GM23338 (cell line): ENCODE data around the gene MAPRE2. TPM values are rescaled to one million over a fixed set of nuclear protein-coding genes. Genes with fewer than 3 reads are reported as not detected.
A peak's percentile ranks its signal among the peaks of the same experiment; 100 is the strongest.

ENCODE experiments used
- ATAC-seq: fragments of 200-7000 bp; cut with Tn5 transposase; 3 replicates; pipeline ENCODE4 v1.9.1; 2020
- DNase-seq: peaks from one replicate; pipeline ENCODE4 v3.0.0-alpha.2; 2015; ENCODE audit warnings: low spot score
- H2AFZ ChIP-seq: fragments of 200-600 bp; sonication (generic); 2 replicates; pipeline ENCODE4 v1.8.0; 2016; ENCODE audit warnings: antibody characterized with exemption, mild to moderate bottlenecking, moderate library complexity
- H3F3A ChIP-seq: fragments of 200-600 bp; sonication (generic); replicated peaks from 2 replicates; pipeline ENCODE4 v1.8.0; 2017; ENCODE audit warnings: antibody characterized with exemption, mixed run types, low read depth
- H3K27ac ChIP-seq: fragments of 200-600 bp; sonication (generic); 2 replicates; pipeline ENCODE4 v1.6.1; 2016; ENCODE audit warnings: low read depth
- H3K27me3 ChIP-seq: fragments of 200-600 bp; sonication (generic); 2 replicates; pipeline ENCODE4 v1.8.0; 2016; ENCODE audit warnings: mild to moderate bottlenecking, mixed run types, moderate library complexity; ENCODE audit not compliant: insufficient read depth
- H3K36me3 ChIP-seq: fragments of 200-600 bp; sonication (generic); 2 replicates; pipeline ENCODE4 v1.8.0; 2016; ENCODE audit warnings: mild to moderate bottlenecking; ENCODE audit not compliant: insufficient read depth
- H3K4me1 ChIP-seq: fragments of 200-600 bp; sonication (generic); 2 replicates; pipeline ENCODE4 v1.8.0; 2016; ENCODE audit warnings: mild to moderate bottlenecking, moderate library complexity; ENCODE audit not compliant: insufficient read depth
- H3K4me2 ChIP-seq: fragments of 200-600 bp; sonication (generic); 2 replicates; pipeline ENCODE4 v1.7.1; 2017; ENCODE audit warnings: mixed run types
- H3K4me3 ChIP-seq: fragments of 200-600 bp; sonication (generic); 2 replicates; pipeline ENCODE4 v1.6.1; 2016; ENCODE audit warnings: mixed run types
- H3K79me2 ChIP-seq: fragments of 200-600 bp; sonication (generic); replicated peaks from 2 replicates; pipeline ENCODE4 v1.8.0; 2017; ENCODE audit warnings: mild to moderate bottlenecking; ENCODE audit not compliant: insufficient read depth
- H3K9me2 ChIP-seq: fragments of 200-600 bp; sonication (generic); 2 replicates; pipeline ENCODE4 v1.8.0; 2017; ENCODE audit not compliant: insufficient read depth
- H4K20me1 ChIP-seq: fragments of 200-600 bp; sonication (generic); replicated peaks from 2 replicates; pipeline ENCODE4 v1.8.0; 2017; ENCODE audit warnings: mild to moderate bottlenecking; ENCODE audit not compliant: insufficient read depth
- H3K27ac Mint-ChIP-seq: 2 replicates; pipeline ENCODE4 v1.8.0; 2020; ENCODE audit warnings: inconsistent platforms, mild to moderate bottlenecking, moderate library complexity, mixed read lengths
- H3K27me3 Mint-ChIP-seq: 3 replicates; pipeline ENCODE4 v1.8.0; 2022; ENCODE audit warnings: low read depth, mild to moderate bottlenecking, moderate library complexity, mixed read lengths, inconsistent platforms; ENCODE audit not compliant: insufficient read depth, poor library complexity
- H3K36me3 Mint-ChIP-seq: 3 replicates; pipeline ENCODE4 v1.8.0; 2021; ENCODE audit warnings: low read depth, mild to moderate bottlenecking, inconsistent platforms, moderate library complexity, mixed read lengths
- H3K4me1 Mint-ChIP-seq: 3 replicates; pipeline ENCODE4 v1.8.0; 2020; ENCODE audit warnings: mild to moderate bottlenecking, inconsistent platforms, mixed read lengths
- H3K4me3 Mint-ChIP-seq: 3 replicates; pipeline ENCODE4 v1.8.0; 2021; ENCODE audit warnings: moderate library complexity, mild to moderate bottlenecking, inconsistent platforms, mixed read lengths
- H3K9me3 Mint-ChIP-seq: 3 replicates; pipeline ENCODE4 v1.8.0; 2020; ENCODE audit warnings: moderate library complexity, mild to moderate bottlenecking, inconsistent platforms, mixed read lengths
- CREB1 ChIP-seq: fragments of 250-450 bp; sonication (Bioruptor Pico); IDR thresholded peaks from 2 replicates; pipeline ENCODE4 v1.5.0; 2020; ENCODE audit warnings: low read depth, mild to moderate bottlenecking, moderate library complexity
- NANOG ChIP-seq: IDR thresholded peaks from 2 replicates; pipeline ENCODE4 v1.6.1; 2016; ENCODE audit warnings: antibody characterized with exemption, borderline replicate concordance
- ZNF114 ChIP-seq: fragments of 250-450 bp; sonication (Bioruptor Pico); IDR thresholded peaks from 2 replicates; pipeline ENCODE4 v1.5.0; 2020; ENCODE audit warnings: mild to moderate bottlenecking, moderate library complexity
- ZNF331 ChIP-seq: fragments of 250-450 bp; sonication (Bioruptor Pico); IDR thresholded peaks from 2 replicates; pipeline ENCODE4 v1.5.0; 2020; ENCODE audit warnings: low read depth, mild to moderate bottlenecking, moderate library complexity
- polyA plus RNA-seq: library from polyadenylated mRNA; unstranded; fragments of >200 nt; fragmentation: Nextera tagmentation; extraction: Ambion mirVana; gene quantifications from 2 replicates; pipeline ENCODE4 v1.2.1, GENCODE V29; 2016
- total RNA-seq: library from RNA; depleted of rRNA; stranded (reverse); fragments of >200 nt; shearing (Covaris generic); gene quantifications from 2 replicates; pipeline ENCODE4 v1.2.3, GENCODE V29; 2014
- TF ChIP-seq, protein P1 (sequence below): IDR thresholded peaks from one replicate; pipeline ENCODE4 v1.6.1; 2018; ENCODE audit warnings: antibody characterized with exemption; ENCODE audit not compliant: unreplicated experiment
- TF ChIP-seq, protein P2 (sequence below): fragments of 250-450 bp; sonication (Bioruptor Pico); IDR thresholded peaks from 2 replicates; pipeline ENCODE4 v1.5.0; 2020; ENCODE audit warnings: mild to moderate bottlenecking, moderate library complexity
- TF ChIP-seq, protein P3 (sequence below): IDR thresholded peaks from 2 replicates; pipeline ENCODE4 v1.6.1; 2016; ENCODE audit warnings: antibody characterized with exemption

MAPRE2 gene
- total and polyA plus RNA-seq, 2 experiments from 2014 or later = 17.8 to 40.4 TPM

DNA sequence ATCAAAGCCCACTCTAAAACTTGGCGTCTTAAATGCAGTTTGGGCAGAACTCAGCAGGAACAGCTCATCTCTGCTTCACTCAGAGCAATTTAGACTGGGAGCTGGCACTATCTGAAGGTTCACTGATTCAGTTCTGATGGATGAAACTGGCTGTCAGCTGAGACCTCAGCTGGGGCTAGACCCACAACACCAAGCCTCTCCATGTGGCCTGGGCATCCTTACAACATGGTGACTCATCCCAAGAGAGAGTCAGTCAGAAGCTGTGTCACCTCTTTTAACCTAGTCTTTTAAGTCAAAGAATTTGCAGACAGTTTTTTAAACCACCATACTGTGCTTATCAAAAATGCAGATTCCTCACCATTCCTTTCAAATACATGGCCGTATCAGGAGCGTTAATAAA is 137.0 kb downstream of the MAPRE2 start (continued):
- TF ChIP-seq, protein P1, sequence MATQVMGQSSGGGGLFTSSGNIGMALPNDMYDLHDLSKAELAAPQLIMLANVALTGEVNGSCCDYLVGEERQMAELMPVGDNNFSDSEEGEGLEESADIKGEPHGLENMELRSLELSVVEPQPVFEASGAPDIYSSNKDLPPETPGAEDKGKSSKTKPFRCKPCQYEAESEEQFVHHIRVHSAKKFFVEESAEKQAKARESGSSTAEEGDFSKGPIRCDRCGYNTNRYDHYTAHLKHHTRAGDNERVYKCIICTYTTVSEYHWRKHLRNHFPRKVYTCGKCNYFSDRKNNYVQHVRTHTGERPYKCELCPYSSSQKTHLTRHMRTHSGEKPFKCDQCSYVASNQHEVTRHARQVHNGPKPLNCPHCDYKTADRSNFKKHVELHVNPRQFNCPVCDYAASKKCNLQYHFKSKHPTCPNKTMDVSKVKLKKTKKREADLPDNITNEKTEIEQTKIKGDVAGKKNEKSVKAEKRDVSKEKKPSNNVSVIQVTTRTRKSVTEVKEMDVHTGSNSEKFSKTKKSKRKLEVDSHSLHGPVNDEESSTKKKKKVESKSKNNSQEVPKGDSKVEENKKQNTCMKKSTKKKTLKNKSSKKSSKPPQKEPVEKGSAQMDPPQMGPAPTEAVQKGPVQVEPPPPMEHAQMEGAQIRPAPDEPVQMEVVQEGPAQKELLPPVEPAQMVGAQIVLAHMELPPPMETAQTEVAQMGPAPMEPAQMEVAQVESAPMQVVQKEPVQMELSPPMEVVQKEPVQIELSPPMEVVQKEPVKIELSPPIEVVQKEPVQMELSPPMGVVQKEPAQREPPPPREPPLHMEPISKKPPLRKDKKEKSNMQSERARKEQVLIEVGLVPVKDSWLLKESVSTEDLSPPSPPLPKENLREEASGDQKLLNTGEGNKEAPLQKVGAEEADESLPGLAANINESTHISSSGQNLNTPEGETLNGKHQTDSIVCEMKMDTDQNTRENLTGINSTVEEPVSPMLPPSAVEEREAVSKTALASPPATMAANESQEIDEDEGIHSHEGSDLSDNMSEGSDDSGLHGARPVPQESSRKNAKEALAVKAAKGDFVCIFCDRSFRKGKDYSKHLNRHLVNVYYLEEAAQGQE = no peak
- TF ChIP-seq ZNF114 = no peak
- TF ChIP-seq NANOG = no peak

DNA sequence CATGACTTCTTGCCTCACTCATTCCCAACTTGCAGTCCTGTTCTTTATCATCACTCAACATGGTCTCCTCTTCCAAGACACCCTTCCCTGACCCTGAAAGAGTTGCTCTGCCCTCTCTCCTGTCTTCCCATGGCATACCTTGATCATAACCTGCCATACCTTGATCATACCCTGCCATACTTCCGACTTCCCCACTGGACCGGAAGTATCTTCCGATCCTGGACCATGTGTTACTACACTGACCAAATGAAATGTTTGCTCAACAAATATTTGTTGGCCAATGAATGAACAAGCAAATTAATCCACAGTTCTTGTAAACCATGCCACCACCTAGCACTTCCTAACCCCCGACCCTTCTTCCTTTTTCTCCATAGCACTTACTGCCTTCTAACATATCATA is 138.7 kb downstream of the MAPRE2 start:
- ATAC-seq = no peak
- no peaks in the 10 kb centered on the region for H3K27me3 Mint-ChIP-seq
- H3K79me2 ChIP-seq = no peaks in the 10 kb centered on the region

More for the DNA sequence above, 138.7 kb downstream of the MAPRE2 start:
- H3K27me3 ChIP-seq = no peaks in the 10 kb centered on the region
- no peak overlapping the region for H3K27ac ChIP-seq
- H2AFZ ChIP-seq = peak overlapping the region; percentile 76; the same call in 1 of the 2 replicates
- H3K4me3 Mint-ChIP-seq = no peak overlapping the region
- no peak overlapping the region for H3K4me3 ChIP-seq
- H3K36me3 Mint-ChIP-seq = peaks cover 4% of the 10 kb centered on the region; the same call in 2 of the 3 replicates
- H3K4me1 ChIP-seq = no peaks in the 10 kb centered on the region
- H3K27ac Mint-ChIP-seq = no peak overlapping the region
- TF ChIP-seq ZNF331 (CRISPR knock-in tag) (no peak), CREB1 (CRISPR knock-in tag) (no peak), ZNF114 (no peak)
- TF ChIP-seq, protein P2, sequence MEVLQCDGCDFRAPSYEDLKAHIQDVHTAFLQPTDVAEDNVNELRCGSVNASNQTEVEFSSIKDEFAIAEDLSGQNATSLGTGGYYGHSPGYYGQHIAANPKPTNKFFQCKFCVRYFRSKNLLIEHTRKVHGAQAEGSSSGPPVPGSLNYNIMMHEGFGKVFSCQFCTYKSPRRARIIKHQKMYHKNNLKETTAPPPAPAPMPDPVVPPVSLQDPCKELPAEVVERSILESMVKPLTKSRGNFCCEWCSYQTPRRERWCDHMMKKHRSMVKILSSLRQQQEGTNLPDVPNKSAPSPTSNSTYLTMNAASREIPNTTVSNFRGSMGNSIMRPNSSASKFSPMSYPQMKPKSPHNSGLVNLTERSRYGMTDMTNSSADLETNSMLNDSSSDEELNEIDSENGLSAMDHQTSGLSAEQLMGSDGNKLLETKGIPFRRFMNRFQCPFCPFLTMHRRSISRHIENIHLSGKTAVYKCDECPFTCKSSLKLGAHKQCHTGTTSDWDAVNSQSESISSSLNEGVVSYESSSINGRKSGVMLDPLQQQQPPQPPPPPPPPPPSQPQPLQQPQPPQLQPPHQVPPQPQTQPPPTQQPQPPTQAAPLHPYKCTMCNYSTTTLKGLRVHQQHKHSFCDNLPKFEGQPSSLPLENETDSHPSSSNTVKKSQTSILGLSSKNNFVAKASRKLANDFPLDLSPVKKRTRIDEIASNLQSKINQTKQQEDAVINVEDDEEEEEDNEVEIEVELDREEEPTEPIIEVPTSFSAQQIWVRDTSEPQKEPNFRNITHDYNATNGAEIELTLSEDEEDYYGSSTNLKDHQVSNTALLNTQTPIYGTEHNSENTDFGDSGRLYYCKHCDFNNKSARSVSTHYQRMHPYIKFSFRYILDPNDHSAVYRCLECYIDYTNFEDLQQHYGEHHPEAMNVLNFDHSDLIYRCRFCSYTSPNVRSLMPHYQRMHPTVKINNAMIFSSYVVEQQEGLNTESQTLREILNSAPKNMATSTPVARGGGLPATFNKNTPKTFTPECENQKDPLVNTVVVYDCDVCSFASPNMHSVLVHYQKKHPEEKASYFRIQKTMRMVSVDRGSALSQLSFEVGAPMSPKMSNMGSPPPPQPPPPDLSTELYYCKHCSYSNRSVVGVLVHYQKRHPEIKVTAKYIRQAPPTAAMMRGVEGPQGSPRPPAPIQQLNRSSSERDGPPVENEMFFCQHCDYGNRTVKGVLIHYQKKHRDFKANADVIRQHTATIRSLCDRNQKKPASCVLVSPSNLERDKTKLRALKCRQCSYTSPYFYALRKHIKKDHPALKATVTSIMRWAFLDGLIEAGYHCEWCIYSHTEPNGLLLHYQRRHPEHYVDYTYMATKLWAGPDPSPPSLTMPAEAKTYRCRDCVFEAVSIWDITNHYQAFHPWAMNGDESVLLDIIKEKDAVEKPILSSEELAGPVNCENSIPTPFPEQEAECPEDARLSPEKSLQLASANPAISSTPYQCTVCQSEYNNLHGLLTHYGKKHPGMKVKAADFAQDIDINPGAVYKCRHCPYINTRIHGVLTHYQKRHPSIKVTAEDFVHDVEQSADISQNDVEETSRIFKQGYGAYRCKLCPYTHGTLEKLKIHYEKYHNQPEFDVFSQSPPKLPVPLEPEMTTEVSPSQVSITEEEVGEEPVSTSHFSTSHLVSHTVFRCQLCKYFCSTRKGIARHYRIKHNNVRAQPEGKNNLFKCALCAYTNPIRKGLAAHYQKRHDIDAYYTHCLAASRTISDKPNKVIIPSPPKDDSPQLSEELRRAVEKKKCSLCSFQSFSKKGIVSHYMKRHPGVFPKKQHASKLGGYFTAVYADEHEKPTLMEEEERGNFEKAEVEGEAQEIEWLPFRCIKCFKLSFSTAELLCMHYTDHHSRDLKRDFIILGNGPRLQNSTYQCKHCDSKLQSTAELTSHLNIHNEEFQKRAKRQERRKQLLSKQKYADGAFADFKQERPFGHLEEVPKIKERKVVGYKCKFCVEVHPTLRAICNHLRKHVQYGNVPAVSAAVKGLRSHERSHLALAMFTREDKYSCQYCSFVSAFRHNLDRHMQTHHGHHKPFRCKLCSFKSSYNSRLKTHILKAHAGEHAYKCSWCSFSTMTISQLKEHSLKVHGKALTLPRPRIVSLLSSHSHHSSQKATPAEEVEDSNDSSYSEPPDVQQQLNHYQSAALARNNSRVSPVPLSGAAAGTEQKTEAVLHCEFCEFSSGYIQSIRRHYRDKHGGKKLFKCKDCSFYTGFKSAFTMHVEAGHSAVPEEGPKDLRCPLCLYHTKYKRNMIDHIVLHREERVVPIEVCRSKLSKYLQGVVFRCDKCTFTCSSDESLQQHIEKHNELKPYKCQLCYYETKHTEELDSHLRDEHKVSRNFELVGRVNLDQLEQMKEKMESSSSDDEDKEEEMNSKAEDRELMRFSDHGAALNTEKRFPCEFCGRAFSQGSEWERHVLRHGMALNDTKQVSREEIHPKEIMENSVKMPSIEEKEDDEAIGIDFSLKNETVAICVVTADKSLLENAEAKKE (CRISPR knock-in tag) = no peak
- TF ChIP-seq, protein P3, sequence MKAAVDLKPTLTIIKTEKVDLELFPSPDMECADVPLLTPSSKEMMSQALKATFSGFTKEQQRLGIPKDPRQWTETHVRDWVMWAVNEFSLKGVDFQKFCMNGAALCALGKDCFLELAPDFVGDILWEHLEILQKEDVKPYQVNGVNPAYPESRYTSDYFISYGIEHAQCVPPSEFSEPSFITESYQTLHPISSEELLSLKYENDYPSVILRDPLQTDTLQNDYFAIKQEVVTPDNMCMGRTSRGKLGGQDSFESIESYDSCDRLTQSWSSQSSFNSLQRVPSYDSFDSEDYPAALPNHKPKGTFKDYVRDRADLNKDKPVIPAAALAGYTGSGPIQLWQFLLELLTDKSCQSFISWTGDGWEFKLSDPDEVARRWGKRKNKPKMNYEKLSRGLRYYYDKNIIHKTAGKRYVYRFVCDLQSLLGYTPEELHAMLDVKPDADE = no peak
- H3F3A ChIP-seq = no peaks in the 10 kb centered on the region
- peaks cover 8% of the 10 kb centered on the region for H3K9me3 Mint-ChIP-seq
- no peaks in the 10 kb centered on the region for H4K20me1 ChIP-seq
- DNase-seq = no peak
- no peak overlapping the region for H3K4me2 ChIP-seq
- no peaks in the 10 kb centered on the region for H3K36me3 ChIP-seq
- no peaks in the 10 kb centered on the region for H3K9me2 ChIP-seq
- peaks cover under 1% of the 10 kb centered on the region; the same call in 1 of the 3 replicates for H3K4me1 Mint-ChIP-seq
